ENCODE measurements around the gene AMBP.
"Not testable (repeated sequence)": the region's sequence is repeated elsewhere in the genome, so short reads cannot be mapped to it uniquely, and the experiment has no call there.

The AMBP gene

GRCh38 chr9:114091711-114092110 lies 13.6 kb upstream of the AMBP start:
- no peak for DNase-seq

GRCh38 chr9:114090798-114091197 lies 12.7 kb upstream of the AMBP start:
- DNase-seq: no peak

GRCh38 chr9:114089206-114089840 lies 11.2 kb upstream of the AMBP start:
- no peak for DNase-seq

- no peak for DNase-seq
These were observed 10.6 kb upstream of the AMBP start for GRCh38 chr9:114088571-114089170.

- DNase-seq: no peak
These were observed 9.6 kb upstream of the AMBP start for GRCh38 chr9:114087721-114088120.

- DNase-seq: no peak
These were observed 8.5 kb upstream of the AMBP start for GRCh38 chr9:114086607-114087006.

- no peak for DNase-seq
These were observed 7.9 kb upstream of the AMBP start for GRCh38 chr9:114086009-114086408.

- no peak for DNase-seq
These were observed 7.3 kb upstream of the AMBP start for GRCh38 chr9:114085387-114085789.

- DNase-seq: no peak
These were observed 6.4 kb upstream of the AMBP start for GRCh38 chr9:114084282-114085073.

GRCh38 chr9:114083666-114084065 lies 5.6 kb upstream of the AMBP start:
- DNase-seq: no peak

GRCh38 chr9:114082763-114083412 lies 4.8 kb upstream of the AMBP start:
- DNase-seq: not testable (repeated sequence)

- DNase-seq: peak; percentile 92
These were observed 4.1 kb upstream of the AMBP start for GRCh38 chr9:114082017-114082762.

GRCh38 chr9:114081441-114082016 lies 3.4 kb upstream of the AMBP start:
- DNase-seq: no peak

GRCh38 chr9:114080773-114081440 lies 2.8 kb upstream of the AMBP start:
- DNase-seq: no peak

- DNase-seq: no peak
These were observed 2.2 kb upstream of the AMBP start for GRCh38 chr9:114080195-114080772.

- no peak for DNase-seq
These were observed 669 bp upstream of the AMBP start for GRCh38 chr9:114078781-114079156.

- DNase-seq: no peak
These were observed 800 bp downstream of the AMBP start for GRCh38 chr9:114077162-114077837.

GRCh38 chr9:114076237-114077161 lies 1.6 kb downstream of the AMBP start:
- DNase-seq: no peak

GRCh38 chr9:114075602-114076001 lies 2.5 kb downstream of the AMBP start:
- DNase-seq: no peak
